Stimulated activated CD4-positive, alpha-beta T cell treated with anti-CD3 and anti-CD28 coated beads, Interleukin-4, amount 100 ng/mL, for 48 hours (primary cell): ENCODE results near the gene PDE4B.
"Not testable (repeated sequence)": the region's sequence is repeated elsewhere in the genome, so short reads cannot be mapped to it uniquely, and the experiment has no call there.

Experiments
- DNase-seq, 2 donors: peaks; one replicate each; pipeline ENCODE4 v3.0.0-alpha.2; 2020; ENCODE audit warnings: low read depth in 2 of 2

Gene PDE4B

DNA sequence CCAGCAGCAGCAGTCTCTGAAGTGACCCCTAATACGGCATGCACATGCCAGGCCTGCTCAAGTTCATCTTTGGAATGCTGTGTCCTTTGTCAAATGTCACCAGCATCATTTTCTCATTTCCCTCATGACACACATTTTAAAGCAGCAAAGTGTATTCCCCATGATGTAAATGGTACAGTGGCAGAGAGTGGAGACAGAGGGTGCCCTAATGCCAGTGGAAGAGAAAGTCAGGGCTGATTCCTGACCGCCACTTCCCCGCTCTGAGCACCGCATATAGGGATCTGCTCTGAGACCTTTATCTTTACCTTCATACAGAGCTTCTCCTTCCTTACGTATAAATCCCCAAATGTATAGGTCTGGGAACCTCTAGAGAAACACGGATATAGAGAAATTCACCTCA is 518.9 kb downstream of the PDE4B start:
- DNase-seq: no peak

- DNase-seq: no peak
Observed at GRCh38 chr1:66312271-66312990, 519.7 kb downstream of the PDE4B start.

GRCh38 chr1:66313429-66313828 is 520.7 kb downstream of the PDE4B start:
- no peak for DNase-seq

DNA sequence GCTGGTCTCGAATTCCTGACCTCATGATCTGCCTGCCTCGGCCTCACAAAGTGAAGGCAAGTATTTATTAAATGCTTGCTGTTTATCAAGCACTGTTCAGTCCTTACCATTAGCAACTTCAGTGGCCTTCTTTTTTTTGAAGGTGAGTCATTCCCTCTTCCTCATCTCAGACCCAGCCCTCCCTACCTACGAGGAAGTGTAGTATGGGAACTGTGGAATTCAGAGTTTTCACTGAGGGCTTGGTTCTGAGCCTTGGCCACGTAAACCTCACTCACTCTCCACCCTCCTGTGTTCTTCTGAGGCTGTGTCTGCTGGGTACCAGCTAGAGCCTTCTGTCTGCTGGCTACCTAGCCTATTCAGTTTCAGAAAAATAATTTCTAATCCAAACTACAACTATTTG is 523.0 kb downstream of the PDE4B start:
- no peak for DNase-seq

DNA sequence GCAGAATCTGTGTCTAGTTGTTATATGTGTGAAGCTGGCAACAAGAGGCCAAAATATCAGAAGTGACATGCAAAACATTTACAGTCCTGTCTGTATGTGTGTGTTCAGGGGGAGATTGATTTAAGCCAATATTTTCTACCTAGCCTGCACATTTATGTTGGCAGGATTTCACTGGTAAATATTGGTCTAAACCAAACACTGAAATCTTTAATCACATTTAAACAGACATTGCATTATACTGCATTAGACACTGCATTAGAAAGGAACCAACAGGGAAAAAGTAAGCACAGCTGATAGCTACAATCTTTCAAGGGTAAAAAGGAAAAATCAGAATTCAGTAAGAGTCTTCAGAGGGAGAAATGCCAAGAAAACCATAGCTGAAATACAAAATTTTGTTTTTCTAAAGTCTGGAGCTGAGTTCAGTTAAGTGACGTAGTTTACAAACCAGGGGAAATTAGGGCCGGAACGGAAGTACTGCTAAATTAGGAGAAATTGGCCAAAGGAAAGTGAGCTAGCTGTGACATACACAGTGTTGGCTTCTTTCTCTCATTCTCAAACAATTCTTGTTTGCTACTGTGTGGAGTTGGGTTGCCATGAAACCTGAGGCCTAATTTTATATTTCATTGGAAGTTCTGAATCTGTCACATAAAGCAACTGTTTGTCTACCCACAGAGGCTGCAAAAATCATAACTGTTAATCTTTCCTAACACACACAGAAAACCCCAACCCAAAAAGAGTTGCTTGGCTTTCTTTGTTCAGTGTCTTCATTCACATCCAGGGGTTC is 524.0 kb downstream of the PDE4B start:
- DNase-seq: no peak

GRCh38 chr1:66317248-66317515 is 524.5 kb downstream of the PDE4B start:
- no peak for DNase-seq

GRCh38 chr1:66320231-66320630 is 527.5 kb downstream of the PDE4B start:
- no peak for DNase-seq

DNA sequence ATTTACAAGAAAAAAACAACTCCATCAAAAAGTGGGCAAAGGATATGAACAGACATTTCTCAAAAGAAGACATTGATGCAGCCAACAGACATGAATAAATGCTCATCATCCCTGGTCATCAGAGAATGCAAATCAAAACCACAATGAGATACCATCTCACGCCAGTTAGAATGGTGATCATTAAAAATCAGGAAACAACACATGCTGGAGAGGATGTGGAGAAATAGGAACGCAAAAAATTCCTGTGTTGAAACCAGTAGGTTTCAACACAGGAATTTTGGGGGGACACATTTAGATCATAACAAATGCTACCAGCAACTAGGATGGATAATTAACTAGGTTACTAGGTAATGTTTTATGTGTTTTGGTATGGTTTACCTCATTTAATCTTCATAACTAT is 529.8 kb downstream of the PDE4B start:
- not testable (repeated sequence) for DNase-seq

- DNase-seq: no peak
Observed at GRCh38 chr1:66323958-66324625, 531.4 kb downstream of the PDE4B start.

- DNase-seq: no peak
Observed at GRCh38 chr1:66325594-66326380, 533.1 kb downstream of the PDE4B start.

GRCh38 chr1:66326867-66327266 is 534.2 kb downstream of the PDE4B start:
- no peak for DNase-seq

DNA sequence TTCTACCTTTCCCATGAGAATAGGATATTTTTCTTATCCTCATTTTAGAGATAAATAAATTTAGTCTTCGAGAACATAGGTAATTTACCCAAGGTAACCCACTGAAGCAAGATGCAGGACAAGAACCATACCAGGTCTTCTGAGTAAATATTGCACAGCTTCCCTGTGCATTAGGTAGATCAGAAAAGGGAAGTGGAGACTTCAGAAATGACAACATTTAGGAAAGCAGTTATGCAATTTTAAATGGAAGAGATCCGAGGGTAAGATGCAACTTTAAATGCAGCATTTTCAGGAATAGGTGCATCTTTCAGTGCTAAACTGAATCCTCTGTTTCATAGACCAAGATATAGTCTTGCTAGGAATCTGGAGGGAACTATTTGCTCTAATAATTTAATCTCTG is 534.9 kb downstream of the PDE4B start:
- no peak for DNase-seq

GRCh38 chr1:66328896-66329295 is 536.2 kb downstream of the PDE4B start:
- no peak for DNase-seq

DNA sequence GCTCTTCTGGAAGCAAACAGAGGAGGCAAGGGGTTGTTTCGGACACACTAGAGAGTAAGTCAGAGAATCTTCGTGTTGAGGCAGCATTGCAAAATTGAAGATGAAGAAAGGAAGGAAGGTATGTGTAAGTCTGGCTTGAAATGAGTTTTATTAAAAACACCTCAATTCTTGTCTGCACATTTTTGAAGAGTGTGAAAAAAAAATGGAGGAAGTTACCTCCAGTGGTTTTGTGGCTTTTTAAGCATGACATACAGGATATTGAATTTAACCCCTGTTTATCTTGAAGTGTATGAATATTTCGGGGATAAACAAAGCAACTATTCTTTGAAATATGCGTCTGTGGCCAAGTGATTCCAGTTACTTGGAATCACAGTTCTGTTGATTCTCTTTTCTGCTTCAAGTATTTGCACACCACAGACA is 538.0 kb downstream of the PDE4B start:
- no peak for DNase-seq

GRCh38 chr1:66331658-66332547 is 539.2 kb downstream of the PDE4B start:
- peak; percentile 22 to 29 for DNase-seq

- DNase-seq: no peak
Observed at GRCh38 chr1:66332548-66332901, 539.8 kb downstream of the PDE4B start.

DNA sequence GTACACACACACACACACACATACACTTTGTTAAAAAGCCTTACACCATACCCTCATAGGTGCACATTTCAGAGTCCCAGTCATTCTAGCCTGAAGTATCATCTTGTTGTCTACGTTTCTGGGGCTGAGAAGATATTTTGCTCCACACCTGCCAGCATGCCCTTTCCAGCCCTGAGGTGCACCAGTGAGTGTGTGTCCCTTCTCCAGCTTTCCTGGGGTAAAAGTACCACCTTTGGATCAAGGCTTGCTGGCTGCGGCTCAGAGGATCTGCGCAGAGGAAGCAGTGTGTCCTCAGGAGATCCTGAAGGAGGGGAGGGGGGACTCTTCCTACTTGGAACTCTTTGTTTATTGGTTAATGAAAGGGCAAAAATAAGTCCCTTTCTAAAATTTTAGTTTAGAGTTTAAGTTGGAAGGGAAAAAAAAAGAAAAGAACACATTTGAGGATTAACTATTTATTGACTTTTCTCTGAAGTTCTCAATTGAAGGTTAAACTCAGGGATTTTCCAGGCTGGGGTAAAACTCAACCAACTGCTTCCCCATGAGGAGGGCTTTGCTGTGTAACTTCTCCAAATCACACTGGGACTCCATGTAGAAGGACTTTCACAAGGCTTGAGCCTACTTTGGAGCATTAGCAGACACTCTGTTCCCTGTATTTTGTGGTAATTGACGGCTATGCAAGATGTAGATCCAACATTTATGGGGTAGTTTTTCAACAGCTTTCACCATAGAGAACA is 540.9 kb downstream of the PDE4B start:
- no peak for DNase-seq

- DNase-seq: no peak
Observed at GRCh38 chr1:66334318-66334717, 541.6 kb downstream of the PDE4B start.

- no peak for DNase-seq
Observed at GRCh38 chr1:66335125-66335524, 542.4 kb downstream of the PDE4B start.

- DNase-seq: peak; percentile 40 to 57
Observed at GRCh38 chr1:66335859-66336640, 543.4 kb downstream of the PDE4B start.
